GM12878 (cell line): ENCODE measurements around the gene C11orf91. TPM values are rescaled to one million over a fixed set of nuclear protein-coding genes. Genes with fewer than 3 reads are reported as not detected.

Experiments used
- ATF3 ChIP-seq: IDR thresholded peaks from 2 replicates; pipeline ENCODE4 v1.6.1; 2011; ENCODE audit warnings: low read depth, mild to moderate bottlenecking, low read length, moderate library complexity, borderline replicate concordance; ENCODE audit errors: extremely low read depth
- CUX1 ChIP-seq: IDR thresholded peaks from 2 replicates; pipeline ENCODE4 v1.6.1; 2012; ENCODE audit warnings: improper control_type of control experiment, low read depth, low read length; ENCODE audit not compliant: insufficient replicate concordance
- E2F4 ChIP-seq: IDR thresholded peaks from 2 replicates; pipeline ENCODE4 v1.6.1; 2012; ENCODE audit warnings: low read depth, low read length, improper control_type of control experiment
- EED ChIP-seq: sonication (generic); IDR thresholded peaks from 2 replicates; pipeline ENCODE4 v1.6.1; 2016; ENCODE audit warnings: antibody characterized with exemption, low read depth
- FOS ChIP-seq: IDR thresholded peaks from 3 replicates; pipeline ENCODE4 v1.6.1; 2011; ENCODE audit warnings: borderline replicate concordance; ENCODE audit not compliant: insufficient read length; ENCODE audit errors: extremely low read depth
- HDGF ChIP-seq: fragments of 450-650 bp; IDR thresholded peaks from 2 replicates; pipeline ENCODE4 v1.6.1; 2016; ENCODE audit warnings: antibody characterized with exemption
- IKZF1 ChIP-seq: fragments of 450-650 bp; conservative IDR thresholded peaks from 2 replicates; pipeline ENCODE4 v1.6.1; 2017; ENCODE audit warnings: antibody characterized with exemption, mild to moderate bottlenecking
- KDM1A ChIP-seq: fragments of 200-600 bp; sonication (generic); IDR thresholded peaks from 2 replicates; pipeline ENCODE4 v1.6.1; 2016; ENCODE audit warnings: borderline replicate concordance
- NBN ChIP-seq: fragments of 450-650 bp; IDR thresholded peaks from 2 replicates; pipeline ENCODE4 v1.6.1; 2016
- NFIC ChIP-seq: IDR thresholded peaks from 2 replicates; pipeline ENCODE4 v1.6.1; 2012; ENCODE audit warnings: low read depth, mild to moderate bottlenecking, inconsistent platforms, low read length, moderate library complexity
- NKRF ChIP-seq: fragments of 450-650 bp; conservative IDR thresholded peaks from 2 replicates; pipeline ENCODE4 v1.6.1; 2017; ENCODE audit warnings: mild to moderate bottlenecking, moderate library complexity
- POLR2AphosphoS2 ChIP-seq: IDR thresholded peaks from 2 replicates; pipeline ENCODE4 v1.6.1; 2011; ENCODE audit warnings: low read depth, mild to moderate bottlenecking, low read length, improper control_type of control experiment, moderate library complexity
- RUNX3 ChIP-seq: IDR thresholded peaks from 2 replicates; pipeline ENCODE4 v1.6.1; 2012; ENCODE audit warnings: low read length, inconsistent platforms
- SIN3A ChIP-seq: IDR thresholded peaks from 2 replicates; pipeline ENCODE4 v1.6.1; 2012; ENCODE audit warnings: low read depth, low read length, improper control_type of control experiment
- SMAD1 ChIP-seq: fragments of 450-650 bp; IDR thresholded peaks from 2 replicates; pipeline ENCODE4 v1.6.1; 2018; ENCODE audit warnings: mild to moderate bottlenecking, low read depth; ENCODE audit not compliant: partially characterized antibody
- SMAD5 ChIP-seq: IDR thresholded peaks from 2 replicates; pipeline ENCODE4 v1.6.1; 2016; ENCODE audit warnings: antibody characterized with exemption, low read depth
- SPI1 ChIP-seq: IDR thresholded peaks from 2 replicates; pipeline ENCODE4 v1.6.1; 2011; ENCODE audit warnings: low read depth, mild to moderate bottlenecking, low read length, moderate library complexity, borderline replicate concordance; ENCODE audit not compliant: insufficient read depth
- TCF12 ChIP-seq: IDR thresholded peaks from 2 replicates; pipeline ENCODE4 v1.6.1; 2011; ENCODE audit warnings: low read depth, mild to moderate bottlenecking, low read length
- ZBTB33 ChIP-seq: fragments of 450-650 bp; IDR thresholded peaks from 2 replicates; pipeline ENCODE4 v1.6.1; 2017; ENCODE audit warnings: mild to moderate bottlenecking
- ZNF622 ChIP-seq: fragments of 450-650 bp; IDR thresholded peaks from 2 replicates; pipeline ENCODE4 v1.6.1; 2017; ENCODE audit warnings: mild to moderate bottlenecking, inconsistent platforms
- polyA plus RNA-seq, 11 experiments: library from polyadenylated mRNA; depleted of rRNA in 4 of 11; unstranded in 6 of 11; stranded (reverse) in 5 of 11; fragments of >200 nt; fragmentation: Nextera tagmentation in 4 of 11; fragmentation: Illumina TruSeq in 1 of 11; extraction: Ambion mirVana in 4 of 11; extraction: Trizol in 1 of 11; gene quantifications; 1 replicate in 1 of 11; 2 replicates in 10 of 11; pipeline versions ENCODE4 v1.2.1 to v1.2.3, GENCODE V29; 2011 to 2016; ENCODE audit warnings: inconsistent platforms in 2 of 11, missing spikeins in 2 of 11, low read depth in 1 of 11
- total RNA-seq, 4 experiments: library from RNA; depleted of rRNA in 3 of 4; stranded (reverse); fragments of >200 nt in 3 of 4; fragmentation: Illumina TruSeq in 1 of 4; extraction: Trizol in 1 of 4; gene quantifications; 2 replicates each; pipeline versions ENCODE4 v1.2.1 to v1.2.3, GENCODE V29; 2013 to 2021

C11orf91 gene
- total and polyA plus RNA-seq, 10 of the 15 experiments (the other 5 are each of a cell fraction or from before 2014, with no cell fraction given): not detected

GRCh38 chr11:33731723-33732531, 31.3 kb upstream of the C11orf91 start (continued):
- no peak for TF ChIP-seq E2F4
- no peak for TF ChIP-seq SMAD1
- TF ChIP-seq EED: no peak
- TF ChIP-seq NBN: 0 out of 2 replicates have a peak, but pooled peaks have one; percentile 34
- no peak for TF ChIP-seq TCF12
- peak; percentile 73; the same call in 1 of the 2 replicates for TF ChIP-seq SPI1
- no peak for TF ChIP-seq CUX1
- no peak for TF ChIP-seq NFIC
- no peak for TF ChIP-seq ZBTB33
- TF ChIP-seq IKZF1: peak; percentile 46
- peak; percentile 32 for TF ChIP-seq RUNX3
- TF ChIP-seq KDM1A: no peak
- TF ChIP-seq POLR2AphosphoS2: no peak
- no peak for TF ChIP-seq ZNF622
- TF ChIP-seq SMAD5: no peak
- peak; percentile 24; the same call in 1 of the 2 replicates for TF ChIP-seq HDGF
- TF ChIP-seq SIN3A: no peak
- TF ChIP-seq NKRF: no peak
- TF ChIP-seq FOS: no peak
- TF ChIP-seq ATF3: no peak
